Erythroblast (primary cell): ENCODE results near the gene GJA3.

Experiments
- GATA1 ChIP-seq: IDR thresholded peaks from 2 replicates; pipeline ENCODE4 v1.6.1; 2011; ENCODE audit warnings: low read depth, mild to moderate bottlenecking, control low read depth, low read length, moderate library complexity
- POLR2A ChIP-seq: IDR thresholded peaks from 2 replicates; pipeline ENCODE4 v1.6.1; 2011; ENCODE audit warnings: mild to moderate bottlenecking, low read length

- no peak for TF ChIP-seq POLR2A
- no peak for TF ChIP-seq GATA1
Measured at GRCh38 chr13:20109037-20109436, 51.8 kb downstream of the GJA3 start.
